GM18508 (cell line): ENCODE results near the gene SOCS6.
"Not testable (repeated sequence)": the region's sequence is repeated elsewhere in the genome, so short reads cannot be mapped to it uniquely, and the experiment has no call there.

Experiments used
- ATAC-seq: cut with Tn5 transposase; IDR thresholded peaks from one replicate; pipeline ENCODE4 v1.9.1; 2021; ENCODE audit warnings: moderate number of reproducible peaks; ENCODE audit not compliant: insufficient read depth, unreplicated experiment

Gene SOCS6

DNA sequence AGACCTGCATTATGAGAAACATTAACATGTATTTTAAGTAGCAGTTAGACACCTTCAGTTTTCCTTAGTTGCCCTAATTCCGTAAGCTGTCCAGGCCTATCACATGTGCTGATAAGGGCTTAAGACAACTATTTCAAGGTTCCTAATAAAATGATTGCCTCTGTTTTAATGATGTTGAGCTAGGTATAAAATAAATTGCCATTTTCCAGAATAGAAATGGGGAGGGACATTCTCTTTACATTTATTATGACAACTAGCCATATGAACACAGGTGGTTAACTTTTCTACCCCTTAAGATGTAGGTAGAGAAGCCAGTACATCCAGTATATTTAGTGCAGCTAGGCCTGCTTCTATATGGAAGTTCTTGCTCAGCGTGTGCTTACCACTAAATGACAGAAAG is 65.9 kb downstream of the SOCS6 start:
- no peak for ATAC-seq

DNA sequence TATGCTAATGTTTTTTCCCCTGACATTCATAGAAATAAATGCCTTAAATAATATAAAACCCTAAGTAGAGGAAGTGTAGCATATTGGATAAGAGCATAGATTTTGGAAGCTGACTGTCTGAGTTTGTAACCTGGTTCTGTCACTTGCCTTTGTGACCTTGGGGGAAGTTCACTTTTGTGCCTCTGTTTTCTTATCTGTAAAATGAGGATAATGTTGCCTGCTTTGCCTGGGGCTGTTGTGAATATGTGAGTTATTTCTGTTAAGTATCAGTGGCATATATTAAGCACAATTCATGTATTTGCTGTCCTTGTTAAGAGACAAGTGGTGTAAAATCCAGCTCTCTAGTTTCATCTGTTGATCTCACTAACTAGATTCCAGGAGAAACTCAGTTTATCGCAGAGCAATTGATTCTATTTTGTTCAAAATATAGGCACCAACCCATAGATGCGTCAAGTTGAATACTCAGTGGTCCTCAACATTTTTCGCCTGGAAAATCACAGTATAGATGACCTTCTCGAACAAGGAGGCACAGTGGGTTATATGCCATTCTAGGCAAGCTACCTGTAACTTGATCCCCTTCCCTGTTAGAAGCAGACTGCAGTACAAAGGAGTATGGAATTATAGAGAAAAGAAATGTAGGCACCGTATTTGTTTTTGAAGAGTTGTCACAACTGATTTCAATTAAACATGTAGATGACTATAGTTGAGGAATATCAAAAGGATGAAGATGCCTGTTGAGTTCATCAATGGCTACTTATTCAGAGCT is 67.0 kb downstream of the SOCS6 start:
- ATAC-seq = no peak

GRCh38 chr18:70358105-70358406 is 69.2 kb downstream of the SOCS6 start:
- ATAC-seq = not testable (repeated sequence)

DNA sequence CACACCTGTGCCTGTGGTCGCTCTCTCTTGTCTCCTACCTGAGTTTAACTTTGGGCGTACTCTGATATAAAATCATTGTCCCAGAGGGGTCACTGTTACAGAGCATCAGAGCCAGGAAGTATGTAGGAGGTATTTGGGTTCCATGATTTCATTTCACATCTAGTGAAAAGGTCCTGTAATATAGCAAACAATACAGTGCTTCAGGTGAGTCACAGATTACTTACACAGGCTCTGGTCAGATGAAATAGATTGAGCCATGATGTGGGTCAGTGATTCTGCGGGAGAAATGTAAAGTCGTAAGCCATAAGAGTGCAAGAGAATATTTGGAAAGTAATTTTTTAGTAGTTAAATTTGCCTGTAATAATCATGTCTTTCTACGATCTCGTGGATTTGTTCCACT is 70.2 kb downstream of the SOCS6 start:
- ATAC-seq = no peak

DNA sequence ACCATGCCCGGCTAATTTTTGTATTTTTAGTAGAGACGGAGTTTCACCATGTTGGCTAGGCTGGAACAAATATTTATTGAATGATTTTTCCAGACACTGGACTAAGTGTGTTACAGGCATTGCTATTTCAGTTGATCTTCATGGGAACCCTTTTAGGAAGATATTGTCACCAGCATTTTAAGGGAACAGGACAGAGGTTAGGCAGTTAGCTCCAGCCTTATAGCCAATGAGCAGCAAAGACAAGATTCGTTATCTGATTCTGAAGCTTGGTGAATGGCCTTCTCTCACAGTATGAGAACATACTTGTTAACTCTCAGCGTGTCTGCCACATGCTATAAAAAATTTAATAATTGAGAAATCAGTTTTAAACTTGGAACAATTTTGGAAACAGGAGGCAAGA is 73.4 kb downstream of the SOCS6 start:
- no peak for ATAC-seq

GRCh38 chr18:70363861-70364260 is 75.0 kb downstream of the SOCS6 start:
- no peak for ATAC-seq

- no peak for ATAC-seq
Observed at GRCh38 chr18:70365361-70365760, 76.5 kb downstream of the SOCS6 start.

GRCh38 chr18:70366174-70366573 is 77.3 kb downstream of the SOCS6 start:
- no peak for ATAC-seq

GRCh38 chr18:70366670-70367069 is 77.8 kb downstream of the SOCS6 start:
- no peak for ATAC-seq

GRCh38 chr18:70367344-70367743 is 78.5 kb downstream of the SOCS6 start:
- not testable (repeated sequence) for ATAC-seq

DNA sequence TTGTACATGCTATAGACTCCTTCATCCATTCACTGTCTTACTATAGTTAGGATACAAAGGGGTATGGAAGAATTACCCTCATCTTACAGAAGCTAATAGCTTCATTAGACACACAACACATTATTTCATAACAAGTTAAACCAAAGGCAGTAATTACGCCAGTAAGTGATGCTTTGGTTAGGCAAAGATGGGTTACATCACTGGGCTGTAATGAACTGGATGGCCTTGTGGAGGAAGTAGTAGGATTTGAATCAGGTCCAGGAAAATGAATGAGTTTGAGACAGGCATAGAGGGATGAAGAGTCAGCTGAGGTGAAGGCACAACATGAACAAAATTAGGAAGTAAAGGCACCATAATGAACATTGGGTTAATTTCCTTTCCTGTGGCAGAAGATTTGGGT is 80.1 kb downstream of the SOCS6 start:
- ATAC-seq = no peak

DNA sequence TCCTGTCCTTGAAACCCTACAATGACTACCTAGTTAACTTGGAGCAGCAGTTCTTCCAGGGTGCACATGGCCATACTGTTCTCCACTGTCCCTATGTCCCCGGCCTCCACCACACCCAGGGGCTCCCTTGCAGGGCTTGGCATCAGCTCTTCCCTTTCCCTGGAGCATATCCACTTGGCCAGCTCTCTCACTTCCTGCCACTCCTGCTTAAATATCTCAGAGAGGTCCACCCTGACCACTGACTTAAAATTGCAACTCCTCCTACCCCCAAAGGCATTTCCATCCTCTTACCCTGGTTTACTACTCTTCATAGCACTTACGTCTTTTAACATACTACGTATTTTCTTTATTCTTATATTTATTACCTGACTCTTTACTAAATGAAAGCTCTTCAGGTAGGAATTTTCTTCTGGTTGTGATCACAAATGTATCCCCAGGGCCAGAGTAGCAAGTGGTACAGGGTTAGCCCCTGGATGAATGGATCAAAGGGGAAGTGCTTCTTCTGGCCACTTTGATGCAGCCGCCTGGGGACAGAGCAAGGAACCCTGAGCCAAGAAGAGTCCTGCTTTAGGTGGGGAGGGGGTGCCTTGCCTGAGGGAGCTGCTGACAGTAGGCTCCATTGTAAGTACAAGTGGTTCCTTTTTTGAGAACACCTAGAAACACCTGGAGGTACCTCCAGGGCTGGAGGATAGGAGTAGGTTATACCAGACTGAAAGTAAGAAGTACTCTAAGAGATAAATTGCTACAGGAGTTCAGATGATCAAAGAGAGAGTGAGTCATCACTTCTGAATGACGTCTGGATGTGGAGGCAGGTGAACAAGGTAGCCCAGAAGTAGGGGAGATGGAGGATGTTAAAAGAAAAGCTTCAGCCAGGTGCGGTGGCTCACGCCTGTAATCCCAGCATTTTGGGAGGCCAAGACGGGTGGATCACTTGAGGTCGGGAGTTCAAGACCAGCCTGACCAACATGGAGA is 82.2 kb downstream of the SOCS6 start:
- no peak for ATAC-seq

- no peak for ATAC-seq
Observed at GRCh38 chr18:70371908-70372307, 83.1 kb downstream of the SOCS6 start.

DNA sequence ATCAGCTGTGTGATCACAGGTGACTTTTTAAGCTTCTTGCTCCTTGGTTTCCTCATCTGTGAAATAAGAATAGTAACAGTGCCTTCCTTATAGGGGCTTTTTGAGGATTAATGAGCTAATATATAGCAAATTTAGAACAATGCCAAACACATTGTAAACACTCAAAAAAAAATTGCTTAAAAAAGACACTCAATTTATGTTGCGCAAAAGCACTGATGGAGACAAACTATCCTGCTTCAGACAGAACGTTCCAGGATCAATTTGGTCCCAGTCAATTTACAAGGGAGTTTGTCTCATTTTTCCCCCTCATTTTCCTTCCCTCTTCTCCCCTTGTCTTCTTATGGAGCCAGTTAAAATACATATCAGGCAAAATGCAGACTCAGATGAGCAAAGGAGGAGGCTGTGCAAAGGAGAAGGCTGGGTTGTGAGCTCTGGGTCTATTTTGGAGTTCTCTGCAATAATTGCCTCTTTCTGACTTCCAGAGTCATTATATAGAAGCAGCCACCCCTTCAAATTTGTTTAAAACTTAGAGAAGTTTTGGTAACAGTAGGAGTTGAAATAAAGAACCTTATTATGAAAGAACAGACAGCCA is 83.7 kb downstream of the SOCS6 start:
- ATAC-seq = no peak

GRCh38 chr18:70373042-70373519 is 84.2 kb downstream of the SOCS6 start:
- no peak for ATAC-seq

DNA sequence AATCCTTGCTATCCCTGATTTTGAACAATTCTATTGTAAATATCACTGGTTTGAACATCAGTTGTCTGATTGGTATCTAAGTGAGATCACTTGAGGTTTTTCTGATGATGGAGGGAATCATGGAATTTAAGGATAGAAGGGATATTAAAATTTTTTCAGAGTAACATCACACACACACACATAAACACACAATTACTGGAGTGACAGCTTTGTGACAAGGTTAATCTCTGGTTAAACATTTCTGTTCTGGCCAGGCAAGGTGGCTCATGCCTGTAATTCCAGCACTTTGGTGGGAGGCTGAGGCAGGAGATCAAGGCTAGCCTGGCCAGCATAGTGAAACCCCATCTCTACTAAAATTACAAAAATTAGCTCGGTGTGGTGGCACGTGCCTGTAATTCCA is 85.3 kb downstream of the SOCS6 start:
- ATAC-seq = no peak

GRCh38 chr18:70376137-70376913 is 87.5 kb downstream of the SOCS6 start:
- ATAC-seq = no peak

DNA sequence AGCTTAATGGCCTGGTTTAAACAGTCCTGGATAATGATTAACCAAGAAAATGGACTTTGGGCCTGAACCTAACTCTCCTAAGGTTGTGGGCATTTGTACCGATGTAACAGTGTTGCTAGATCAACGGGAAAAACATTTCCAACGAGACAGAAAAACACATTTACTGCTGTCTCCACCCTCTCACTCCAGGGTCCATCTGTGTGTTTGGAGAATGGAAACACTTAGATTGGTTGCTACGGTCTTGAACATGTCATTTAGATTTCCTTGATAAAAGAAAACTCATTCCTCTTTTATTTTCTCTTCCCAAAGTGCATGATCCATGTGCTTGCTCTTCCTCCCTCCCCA is 88.0 kb downstream of the SOCS6 start:
- ATAC-seq = no peak

- no peak for ATAC-seq
Observed at GRCh38 chr18:70377317-70377799, 88.5 kb downstream of the SOCS6 start.
